ENCODE results near the gene KCNQ4. TPM values are rescaled to one million over a fixed set of nuclear protein-coding genes. Genes with fewer than 3 reads are reported as not detected.

Gene KCNQ4
- total and polyA plus RNA-seq, 2 of the 8 experiments (the other 6 are each of a cell fraction or from before 2014, with no cell fraction given) = 2.2 to 3.9 TPM

DNA sequence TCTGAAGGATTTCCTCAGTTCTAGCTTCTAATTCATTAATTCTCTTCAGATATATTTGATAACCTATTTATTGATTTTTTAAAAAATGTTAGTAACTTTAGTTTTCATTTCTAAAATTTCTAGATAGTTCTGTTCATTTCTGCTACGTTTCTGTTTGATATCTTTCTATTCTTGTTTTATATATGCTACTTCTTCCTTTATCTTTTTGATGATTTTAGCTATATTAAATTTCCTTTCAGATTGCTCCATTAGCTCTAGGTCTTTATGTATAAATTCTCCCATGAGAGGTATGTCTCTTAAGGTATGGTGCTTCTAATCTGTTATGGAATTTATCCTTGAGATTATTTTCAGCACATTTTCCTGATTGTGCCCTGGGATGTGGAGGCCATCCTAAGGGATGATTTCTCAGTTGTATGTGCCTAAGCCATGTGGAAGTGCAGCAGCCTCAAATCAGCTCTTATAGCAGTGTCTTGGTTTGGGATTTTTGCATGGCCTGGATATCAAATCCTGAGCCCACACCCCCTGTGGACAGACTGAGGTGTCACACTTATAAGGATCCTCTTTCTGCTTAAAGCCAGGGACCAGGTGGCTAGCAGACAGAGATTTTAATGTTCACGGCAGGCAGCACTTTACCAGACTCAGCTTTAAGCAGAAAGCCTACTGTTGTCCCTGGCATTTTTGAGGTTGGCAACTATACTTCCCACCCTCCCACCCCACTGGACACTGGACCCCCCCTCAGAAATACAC is 6.2 kb upstream of the KCNQ4 start (continued):
- TF ChIP-seq, protein P1, sequence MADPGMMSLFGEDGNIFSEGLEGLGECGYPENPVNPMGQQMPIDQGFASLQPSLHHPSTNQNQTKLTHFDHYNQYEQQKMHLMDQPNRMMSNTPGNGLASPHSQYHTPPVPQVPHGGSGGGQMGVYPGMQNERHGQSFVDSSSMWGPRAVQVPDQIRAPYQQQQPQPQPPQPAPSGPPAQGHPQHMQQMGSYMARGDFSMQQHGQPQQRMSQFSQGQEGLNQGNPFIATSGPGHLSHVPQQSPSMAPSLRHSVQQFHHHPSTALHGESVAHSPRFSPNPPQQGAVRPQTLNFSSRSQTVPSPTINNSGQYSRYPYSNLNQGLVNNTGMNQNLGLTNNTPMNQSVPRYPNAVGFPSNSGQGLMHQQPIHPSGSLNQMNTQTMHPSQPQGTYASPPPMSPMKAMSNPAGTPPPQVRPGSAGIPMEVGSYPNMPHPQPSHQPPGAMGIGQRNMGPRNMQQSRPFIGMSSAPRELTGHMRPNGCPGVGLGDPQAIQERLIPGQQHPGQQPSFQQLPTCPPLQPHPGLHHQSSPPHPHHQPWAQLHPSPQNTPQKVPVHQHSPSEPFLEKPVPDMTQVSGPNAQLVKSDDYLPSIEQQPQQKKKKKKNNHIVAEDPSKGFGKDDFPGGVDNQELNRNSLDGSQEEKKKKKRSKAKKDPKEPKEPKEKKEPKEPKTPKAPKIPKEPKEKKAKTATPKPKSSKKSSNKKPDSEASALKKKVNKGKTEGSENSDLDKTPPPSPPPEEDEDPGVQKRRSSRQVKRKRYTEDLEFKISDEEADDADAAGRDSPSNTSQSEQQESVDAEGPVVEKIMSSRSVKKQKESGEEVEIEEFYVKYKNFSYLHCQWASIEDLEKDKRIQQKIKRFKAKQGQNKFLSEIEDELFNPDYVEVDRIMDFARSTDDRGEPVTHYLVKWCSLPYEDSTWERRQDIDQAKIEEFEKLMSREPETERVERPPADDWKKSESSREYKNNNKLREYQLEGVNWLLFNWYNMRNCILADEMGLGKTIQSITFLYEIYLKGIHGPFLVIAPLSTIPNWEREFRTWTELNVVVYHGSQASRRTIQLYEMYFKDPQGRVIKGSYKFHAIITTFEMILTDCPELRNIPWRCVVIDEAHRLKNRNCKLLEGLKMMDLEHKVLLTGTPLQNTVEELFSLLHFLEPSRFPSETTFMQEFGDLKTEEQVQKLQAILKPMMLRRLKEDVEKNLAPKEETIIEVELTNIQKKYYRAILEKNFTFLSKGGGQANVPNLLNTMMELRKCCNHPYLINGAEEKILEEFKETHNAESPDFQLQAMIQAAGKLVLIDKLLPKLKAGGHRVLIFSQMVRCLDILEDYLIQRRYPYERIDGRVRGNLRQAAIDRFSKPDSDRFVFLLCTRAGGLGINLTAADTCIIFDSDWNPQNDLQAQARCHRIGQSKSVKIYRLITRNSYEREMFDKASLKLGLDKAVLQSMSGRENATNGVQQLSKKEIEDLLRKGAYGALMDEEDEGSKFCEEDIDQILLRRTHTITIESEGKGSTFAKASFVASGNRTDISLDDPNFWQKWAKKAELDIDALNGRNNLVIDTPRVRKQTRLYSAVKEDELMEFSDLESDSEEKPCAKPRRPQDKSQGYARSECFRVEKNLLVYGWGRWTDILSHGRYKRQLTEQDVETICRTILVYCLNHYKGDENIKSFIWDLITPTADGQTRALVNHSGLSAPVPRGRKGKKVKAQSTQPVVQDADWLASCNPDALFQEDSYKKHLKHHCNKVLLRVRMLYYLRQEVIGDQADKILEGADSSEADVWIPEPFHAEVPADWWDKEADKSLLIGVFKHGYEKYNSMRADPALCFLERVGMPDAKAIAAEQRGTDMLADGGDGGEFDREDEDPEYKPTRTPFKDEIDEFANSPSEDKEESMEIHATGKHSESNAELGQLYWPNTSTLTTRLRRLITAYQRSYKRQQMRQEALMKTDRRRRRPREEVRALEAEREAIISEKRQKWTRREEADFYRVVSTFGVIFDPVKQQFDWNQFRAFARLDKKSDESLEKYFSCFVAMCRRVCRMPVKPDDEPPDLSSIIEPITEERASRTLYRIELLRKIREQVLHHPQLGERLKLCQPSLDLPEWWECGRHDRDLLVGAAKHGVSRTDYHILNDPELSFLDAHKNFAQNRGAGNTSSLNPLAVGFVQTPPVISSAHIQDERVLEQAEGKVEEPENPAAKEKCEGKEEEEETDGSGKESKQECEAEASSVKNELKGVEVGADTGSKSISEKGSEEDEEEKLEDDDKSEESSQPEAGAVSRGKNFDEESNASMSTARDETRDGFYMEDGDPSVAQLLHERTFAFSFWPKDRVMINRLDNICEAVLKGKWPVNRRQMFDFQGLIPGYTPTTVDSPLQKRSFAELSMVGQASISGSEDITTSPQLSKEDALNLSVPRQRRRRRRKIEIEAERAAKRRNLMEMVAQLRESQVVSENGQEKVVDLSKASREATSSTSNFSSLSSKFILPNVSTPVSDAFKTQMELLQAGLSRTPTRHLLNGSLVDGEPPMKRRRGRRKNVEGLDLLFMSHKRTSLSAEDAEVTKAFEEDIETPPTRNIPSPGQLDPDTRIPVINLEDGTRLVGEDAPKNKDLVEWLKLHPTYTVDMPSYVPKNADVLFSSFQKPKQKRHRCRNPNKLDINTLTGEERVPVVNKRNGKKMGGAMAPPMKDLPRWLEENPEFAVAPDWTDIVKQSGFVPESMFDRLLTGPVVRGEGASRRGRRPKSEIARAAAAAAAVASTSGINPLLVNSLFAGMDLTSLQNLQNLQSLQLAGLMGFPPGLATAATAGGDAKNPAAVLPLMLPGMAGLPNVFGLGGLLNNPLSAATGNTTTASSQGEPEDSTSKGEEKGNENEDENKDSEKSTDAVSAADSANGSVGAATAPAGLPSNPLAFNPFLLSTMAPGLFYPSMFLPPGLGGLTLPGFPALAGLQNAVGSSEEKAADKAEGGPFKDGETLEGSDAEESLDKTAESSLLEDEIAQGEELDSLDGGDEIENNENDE (IDR thresholded peaks at IDR 0.05; ENCODE audit: insufficient replicate concordance, low read length) = no peak
- TF ChIP-seq GTF2F1 (IDR thresholded peaks at IDR 0.05; ENCODE audit: borderline replicate concordance, low read depth, low read length) (no peak), CEBPB (IDR thresholded peaks at IDR 0.05; ENCODE audit: low read depth, low read length) (no peak), CHD2 (IDR thresholded peaks at IDR 0.05; ENCODE audit: low read length) (no peak)
- TF ChIP-seq, protein P2, sequence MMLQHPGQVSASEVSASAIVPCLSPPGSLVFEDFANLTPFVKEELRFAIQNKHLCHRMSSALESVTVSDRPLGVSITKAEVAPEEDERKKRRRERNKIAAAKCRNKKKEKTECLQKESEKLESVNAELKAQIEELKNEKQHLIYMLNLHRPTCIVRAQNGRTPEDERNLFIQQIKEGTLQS (IDR thresholded peaks at IDR 0.05; ENCODE audit: insufficient read depth, low read depth, low read length) = no peak
